ENCODE results near the gene NMRK2. TPM values are rescaled to one million over a fixed set of nuclear protein-coding genes. Genes with fewer than 3 reads are reported as not detected.

Gene NMRK2
- total RNA-seq, 1 experiment from 2014 or later, result 60.0 TPM

DNA sequence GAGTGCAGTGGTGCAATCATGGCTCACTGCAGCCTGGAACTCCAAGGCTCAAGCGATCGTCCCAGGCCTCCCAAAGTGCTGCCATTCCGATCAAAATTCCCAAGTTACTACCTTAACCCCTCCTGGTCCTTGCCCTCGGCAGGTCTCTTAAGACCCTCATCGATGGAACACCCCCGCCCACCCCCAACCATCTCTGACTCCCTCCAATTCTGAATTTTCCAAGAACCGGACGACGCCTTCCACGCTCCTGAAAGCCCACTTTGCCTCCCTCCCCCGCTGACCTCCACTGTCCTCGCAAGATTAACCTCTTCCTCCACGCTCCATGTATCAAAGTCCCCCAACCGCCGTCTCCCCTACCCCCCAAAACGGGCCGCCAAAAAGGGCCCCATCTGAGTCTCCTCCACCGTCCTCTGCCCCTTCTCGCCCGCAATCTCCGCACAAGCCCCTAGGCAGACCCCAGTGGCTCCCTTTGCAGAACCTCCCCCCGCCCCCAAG, 37.5 kb downstream of the NMRK2 start:
- H4K5ac ChIP-seq (ENCODE audit: insufficient read length, low read depth, low read length), result no peak overlapping the region
- H3K27ac Mint-ChIP-seq, result peak overlapping the region; percentile 98 to 99 (median 99); a peak in 6 of 7 replicates
- no peak overlapping the region for H2BK12ac ChIP-seq (ENCODE audit: insufficient read length, low read depth, low read length)
- H3K18ac ChIP-seq (ENCODE audit: insufficient read length, low read depth, low read length), result peak overlapping the region; percentile 91
- H3K4me2 ChIP-seq (ENCODE audit: insufficient read depth, insufficient read length, low read length), result peak overlapping the region; percentile 96
- no peak overlapping the region for H2BK20ac ChIP-seq (ENCODE audit: low read depth, low read length, poor library complexity, severe bottlenecking)
- H3K79me1 ChIP-seq (ENCODE audit: insufficient read depth, low read depth, low read length, poor library complexity, severe bottlenecking), result peaks cover 7% of the 10 kb centered on the region
- no peak overlapping the region for H2BK15ac ChIP-seq (ENCODE audit: low read depth, low read length)
- H3K23ac ChIP-seq (ENCODE audit: insufficient read length, low read depth, low read length), result no peak overlapping the region
- peak overlapping the region; percentile 94 to 95 for H3K4me3 Mint-ChIP-seq
- H3K27ac ChIP-seq (ENCODE audit: insufficient read length, low read depth, low read length), result no peak overlapping the region
- H3K9me3 Mint-ChIP-seq, result no peaks in the 10 kb centered on the region
- no peak overlapping the region for H4K8ac ChIP-seq (replicated peaks; ENCODE audit: insufficient read length, low read depth, low read length)
- peaks cover 2% of the 10 kb centered on the region for H3K27me3 Mint-ChIP-seq (ENCODE audit: low read depth)
- WGBS (ENCODE audit: extremely low coverage, insufficient read length, low lambda C conversion rate), result no CpG with 5 or more reads among the region's 22 CpGs
- no peak overlapping the region for H2AFZ ChIP-seq (ENCODE audit: low read length)
- TF ChIP-seq, protein P1, sequence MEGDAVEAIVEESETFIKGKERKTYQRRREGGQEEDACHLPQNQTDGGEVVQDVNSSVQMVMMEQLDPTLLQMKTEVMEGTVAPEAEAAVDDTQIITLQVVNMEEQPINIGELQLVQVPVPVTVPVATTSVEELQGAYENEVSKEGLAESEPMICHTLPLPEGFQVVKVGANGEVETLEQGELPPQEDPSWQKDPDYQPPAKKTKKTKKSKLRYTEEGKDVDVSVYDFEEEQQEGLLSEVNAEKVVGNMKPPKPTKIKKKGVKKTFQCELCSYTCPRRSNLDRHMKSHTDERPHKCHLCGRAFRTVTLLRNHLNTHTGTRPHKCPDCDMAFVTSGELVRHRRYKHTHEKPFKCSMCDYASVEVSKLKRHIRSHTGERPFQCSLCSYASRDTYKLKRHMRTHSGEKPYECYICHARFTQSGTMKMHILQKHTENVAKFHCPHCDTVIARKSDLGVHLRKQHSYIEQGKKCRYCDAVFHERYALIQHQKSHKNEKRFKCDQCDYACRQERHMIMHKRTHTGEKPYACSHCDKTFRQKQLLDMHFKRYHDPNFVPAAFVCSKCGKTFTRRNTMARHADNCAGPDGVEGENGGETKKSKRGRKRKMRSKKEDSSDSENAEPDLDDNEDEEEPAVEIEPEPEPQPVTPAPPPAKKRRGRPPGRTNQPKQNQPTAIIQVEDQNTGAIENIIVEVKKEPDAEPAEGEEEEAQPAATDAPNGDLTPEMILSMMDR (conservative IDR thresholded peaks at IDR 0.05), result no peak
- peak overlapping the region; percentile 88; the same call in 1 of the 2 replicates for H3K14ac ChIP-seq (ENCODE audit: insufficient read depth, low read length)
- H3K36me3 Mint-ChIP-seq (ENCODE audit: insufficient read depth in 1 of 3, low read depth in 3 of 3), result peaks cover 16 to 46% (median 35%) of the 10 kb centered on the region in 3 experiments; a peak in 6 of 7 replicates
- peaks cover 13% of the 10 kb centered on the region for H3K23me2 ChIP-seq (ENCODE audit: insufficient read length, low read depth, low read length, poor library complexity, severe bottlenecking)
- no peak overlapping the region for H2BK5ac ChIP-seq (ENCODE audit: insufficient read length, low read length)
- no peak overlapping the region for H4K91ac ChIP-seq (ENCODE audit: insufficient read length, low read depth, low read length)
- no peak overlapping the region; the same call in 1 of the 2 replicates for H3K4ac ChIP-seq (ENCODE audit: low read depth, low read length)
- H3K27me3 ChIP-seq (ENCODE audit: insufficient read depth, low read length), result no peaks in the 10 kb centered on the region
- no peak overlapping the region for H2BK120ac ChIP-seq (ENCODE audit: low read depth, low read length, poor library complexity, severe bottlenecking)
- peaks cover 13% of the 10 kb centered on the region; the same call in 1 of the 2 replicates for H3K79me2 ChIP-seq (ENCODE audit: insufficient read depth, low read length)
- H3K4me1 ChIP-seq (ENCODE audit: insufficient read depth, low read length), result peaks cover 2% of the 10 kb centered on the region; the same call in 1 of the 2 replicates
- H3K4me1 Mint-ChIP-seq, result peaks cover 22 to 31% of the 10 kb centered on the region in 2 experiments
- no peaks in the 10 kb centered on the region for H4K20me1 ChIP-seq (ENCODE audit: control insufficient read depth, insufficient read depth, insufficient read length)
- peak overlapping the region; percentile 78 for H3K9ac ChIP-seq (ENCODE audit: extremely low read depth, insufficient read length, low read length)
- no peaks in the 10 kb centered on the region for H3K9me3 ChIP-seq (ENCODE audit: control insufficient read depth, low read depth, low read length)
- no peak for DNase-seq
- no peak overlapping the region for H3K56ac ChIP-seq (ENCODE audit: insufficient read length, low read depth, low read length)
- no peak overlapping the region for H3T11ph ChIP-seq (ENCODE audit: low read length)
- no peak overlapping the region for H2AK5ac ChIP-seq (ENCODE audit: insufficient read length, low read length)
